ENCODE data around the gene SYNDIG1. TPM values are rescaled to one million over a fixed set of nuclear protein-coding genes. Genes with fewer than 3 reads are reported as not detected.

Gene SYNDIG1
- total and polyA plus RNA-seq, 2 of the 4 experiments (the other 2 are of a cell fraction), result not detected

GRCh38 chr20:24465730-24466129, 3.7 kb upstream of the SYNDIG1 start:
- no peak overlapping the region for H2AFZ ChIP-seq (replicated peaks; ENCODE audit: low read length, poor library complexity)
- H3K56ac ChIP-seq (ENCODE audit: extremely low read depth, insufficient read depth, low read length), result no peak overlapping the region
- CTCF ChIA-PET, result no interaction called here
- no peaks in the 10 kb centered on the region for H3K9me3 ChIP-seq (ENCODE audit: control insufficient read depth, insufficient read depth, low read length)
- no peaks in the 10 kb centered on the region for H4K20me1 ChIP-seq (ENCODE audit: insufficient read depth, low read length)
- no peak overlapping the region for H3K4me2 ChIP-seq (ENCODE audit: low read depth, low read length)
- H2BK120ac ChIP-seq (ENCODE audit: low read depth, low read length), result no peak overlapping the region
- in situ Hi-C loops (cut with MboI; ENCODE audit: low sequenced_read_pairs) (no loop called here), dilution Hi-C loops (cut with HindIII; ENCODE audit: low sequenced_read_pairs, unreplicated experiment) (no loop called here), intact Hi-C loops (cut with micrococcal nuclease) (no loop called here)
- POLR2A ChIA-PET (ENCODE audit: unreplicated experiment), result no interaction called here
- H4K8ac ChIP-seq (ENCODE audit: low read depth in 2 of 2, low read length in 2 of 2), result no peak overlapping the region
- no peak overlapping the region for H3K23ac ChIP-seq (ENCODE audit: low read depth, low read length)
- 33% methylated on average over 1 of the region's 3 CpGs; no CpG with 5 or more reads in 1 of the 2 experiments for WGBS, 2 experiments (ENCODE audit: extremely low coverage in 2 of 2, insufficient read length in 1 of 2)
- no peaks in the 10 kb centered on the region for H3K9me1 ChIP-seq (ENCODE audit: insufficient read depth, low read length)
- H2BK5ac ChIP-seq (ENCODE audit: low read depth, low read length, poor library complexity, severe bottlenecking), result no peak overlapping the region
- H4K5ac ChIP-seq (ENCODE audit: low read depth, low read length), result no peak overlapping the region
- H3K79me1 ChIP-seq (ENCODE audit: low read depth in 1 of 2, low read length in 2 of 2), result no peaks in the 10 kb centered on the region
- H3K27ac ChIP-seq (ENCODE audit: insufficient read depth, low read length), result no peak overlapping the region
- no peak overlapping the region for H3K18ac ChIP-seq (ENCODE audit: low read depth, low read length)
- no peak overlapping the region for H3K9ac ChIP-seq (ENCODE audit: low read depth, low read length)
- H2AK5ac ChIP-seq (ENCODE audit: low read depth, low read length), result no peak overlapping the region
- no peak overlapping the region for H4K91ac ChIP-seq (ENCODE audit: insufficient read depth, low read depth, low read length)
- H3K4me3 ChIP-seq (ENCODE audit: insufficient read depth, low read depth, low read length), result no peak overlapping the region
- H3K36me3 ChIP-seq (ENCODE audit: control insufficient read depth, insufficient read depth, low read length), result no peaks in the 10 kb centered on the region
- TF ChIP-seq FOS (IDR thresholded peaks at IDR 0.05; ENCODE audit: low read depth, low read length), result no peak
- no peak for TF ChIP-seq NFE2L2 (IDR thresholded peaks at IDR 0.05; ENCODE audit: low read depth, low read length)
- no peak for TF ChIP-seq MXI1 (IDR thresholded peaks at IDR 0.05; ENCODE audit: borderline replicate concordance, low read depth, low read length)
- TF ChIP-seq POLR2A (IDR thresholded peaks at IDR 0.05; ENCODE audit: low read depth, low read length), result no peak
- no peak for TF ChIP-seq USF2 (IDR thresholded peaks at IDR 0.05; ENCODE audit: low read depth, low read length)
- TF ChIP-seq CEBPB (IDR thresholded peaks at IDR 0.05; ENCODE audit: low read depth, low read length), result no peak
- no peak for TF ChIP-seq RFX5 (IDR thresholded peaks at IDR 0.05; ENCODE audit: low read depth, low read length)
- no peak for TF ChIP-seq CTCF (conservative IDR thresholded peaks at IDR 0.05; ENCODE audit: low read depth, low read length)
- ATAC-seq (ENCODE audit: low read depth) (no peak), DNase-seq (no peak)
- H2BK15ac ChIP-seq (ENCODE audit: low read depth, low read length), result no peak overlapping the region
- H2BK20ac ChIP-seq (ENCODE audit: low read depth, low read length), result no peak overlapping the region
- no peak overlapping the region for H3K4ac ChIP-seq (ENCODE audit: low read depth, low read length)
- BruUV-seq (replicated peaks), result no TSS peak
- H3K4me1 ChIP-seq (ENCODE audit: control insufficient read depth, insufficient read depth, low read length), result no peaks in the 10 kb centered on the region
- peaks cover 28% of the 10 kb centered on the region for H3K27me3 ChIP-seq (ENCODE audit: control insufficient read depth, insufficient read depth, low read length)
- no peak overlapping the region for H3K14ac ChIP-seq (replicated peaks; ENCODE audit: low read depth, low read length)
- no peak overlapping the region for H2AK9ac ChIP-seq (replicated peaks; ENCODE audit: low read depth, low read length, poor library complexity)

All from IMR-90 (cell line).